ENCODE data around the gene BABAM2.

DNA sequence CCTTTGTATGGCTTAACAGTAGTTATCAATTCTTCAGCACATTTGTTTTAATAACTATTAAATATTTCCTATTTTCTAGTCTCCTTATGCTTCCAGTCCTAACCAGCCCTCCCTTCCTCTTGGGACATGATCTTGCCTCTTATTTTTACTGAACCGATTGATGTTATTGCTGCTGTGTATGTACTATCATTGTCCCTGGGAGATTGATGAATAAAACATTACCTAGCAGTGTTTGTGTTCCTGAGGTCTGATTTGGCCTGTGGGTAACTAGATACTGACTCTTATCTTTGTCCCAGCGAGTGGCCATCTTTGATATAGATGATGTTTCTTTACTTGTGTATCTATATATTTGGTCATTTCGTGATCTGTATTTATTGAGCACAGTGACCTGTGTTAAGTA, 192.9 kb downstream of the BABAM2 start:
- TF ChIP-seq, protein P1, sequence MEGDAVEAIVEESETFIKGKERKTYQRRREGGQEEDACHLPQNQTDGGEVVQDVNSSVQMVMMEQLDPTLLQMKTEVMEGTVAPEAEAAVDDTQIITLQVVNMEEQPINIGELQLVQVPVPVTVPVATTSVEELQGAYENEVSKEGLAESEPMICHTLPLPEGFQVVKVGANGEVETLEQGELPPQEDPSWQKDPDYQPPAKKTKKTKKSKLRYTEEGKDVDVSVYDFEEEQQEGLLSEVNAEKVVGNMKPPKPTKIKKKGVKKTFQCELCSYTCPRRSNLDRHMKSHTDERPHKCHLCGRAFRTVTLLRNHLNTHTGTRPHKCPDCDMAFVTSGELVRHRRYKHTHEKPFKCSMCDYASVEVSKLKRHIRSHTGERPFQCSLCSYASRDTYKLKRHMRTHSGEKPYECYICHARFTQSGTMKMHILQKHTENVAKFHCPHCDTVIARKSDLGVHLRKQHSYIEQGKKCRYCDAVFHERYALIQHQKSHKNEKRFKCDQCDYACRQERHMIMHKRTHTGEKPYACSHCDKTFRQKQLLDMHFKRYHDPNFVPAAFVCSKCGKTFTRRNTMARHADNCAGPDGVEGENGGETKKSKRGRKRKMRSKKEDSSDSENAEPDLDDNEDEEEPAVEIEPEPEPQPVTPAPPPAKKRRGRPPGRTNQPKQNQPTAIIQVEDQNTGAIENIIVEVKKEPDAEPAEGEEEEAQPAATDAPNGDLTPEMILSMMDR (IDR thresholded peaks at IDR 0.05; ENCODE audit: low read length), result no peak
- TF ChIP-seq EZH2 (optimal IDR thresholded peaks at IDR 0.05; ENCODE audit: low read depth, low read length), result no peak
